HEK293 (cell line): ENCODE data around the gene SBF1.

Experiments
- EGR2 ChIP-seq: fragments of 450-650 bp; formaldehyde crosslinking; IDR thresholded peaks from 2 replicates; pipeline ENCODE4 v1.5.1; 2016; ENCODE audit warnings: low read depth, missing biosample characterization, missing genetic modification characterization
- GLI4 ChIP-seq: fragments of 450-650 bp; formaldehyde crosslinking; IDR thresholded peaks from 2 replicates; pipeline ENCODE4 v1.5.1; 2016; ENCODE audit warnings: missing biosample characterization, missing genetic modification characterization
- KLF7 ChIP-seq: fragments of 450-650 bp; formaldehyde crosslinking; IDR thresholded peaks from 2 replicates; pipeline ENCODE4 v1.5.1; 2016; ENCODE audit warnings: missing biosample characterization, missing genetic modification characterization, borderline replicate concordance
- OVOL3 ChIP-seq: fragments of 450-650 bp; formaldehyde crosslinking; IDR thresholded peaks from 2 replicates; pipeline ENCODE4 v1.5.1; 2016; ENCODE audit warnings: missing biosample characterization, missing genetic modification characterization
- PRDM1 ChIP-seq: fragments of 450-650 bp; formaldehyde crosslinking; IDR thresholded peaks from 2 replicates; pipeline ENCODE4; 2016; ENCODE audit warnings: missing biosample characterization, missing genetic modification characterization
- ZBTB17 ChIP-seq: fragments of 450-650 bp; formaldehyde crosslinking; IDR thresholded peaks from 2 replicates; pipeline ENCODE4 v1.5.1; 2016; ENCODE audit warnings: missing biosample characterization, missing genetic modification characterization
- ZFHX2 ChIP-seq: fragments of 450-650 bp; formaldehyde crosslinking; conservative IDR thresholded peaks from 2 replicates; pipeline ENCODE4 v1.5.1; 2016; ENCODE audit warnings: missing biosample characterization, missing genetic modification characterization
- ZFP69B ChIP-seq: fragments of 450-650 bp; formaldehyde crosslinking; IDR thresholded peaks from 2 replicates; pipeline ENCODE4 v1.5.1; 2016; ENCODE audit warnings: missing biosample characterization, missing genetic modification characterization
- ZNF121 ChIP-seq: fragments of 450-650 bp; formaldehyde crosslinking; IDR thresholded peaks from 2 replicates; pipeline ENCODE4 v1.5.1; 2016; ENCODE audit warnings: missing biosample characterization, missing genetic modification characterization
- ZNF133 ChIP-seq: fragments of 450-650 bp; formaldehyde crosslinking; IDR thresholded peaks from 2 replicates; pipeline ENCODE4 v1.5.1; 2016; ENCODE audit warnings: missing biosample characterization, missing genetic modification characterization
- ZNF18 ChIP-seq: fragments of 450-650 bp; formaldehyde crosslinking; IDR thresholded peaks from 2 replicates; pipeline ENCODE4 v1.5.1; 2016; ENCODE audit warnings: missing biosample characterization, missing genetic modification characterization
- ZNF2 ChIP-seq: fragments of 450-650 bp; formaldehyde crosslinking; IDR thresholded peaks from 2 replicates; pipeline ENCODE4 v1.5.1; 2016; ENCODE audit warnings: missing biosample characterization, missing genetic modification characterization
- ZNF214 ChIP-seq: fragments of 450-650 bp; formaldehyde crosslinking; IDR thresholded peaks from 2 replicates; pipeline ENCODE4 v1.5.1; 2017; ENCODE audit warnings: missing biosample characterization, mild to moderate bottlenecking, missing genetic modification characterization, borderline replicate concordance
- ZNF223 ChIP-seq: fragments of 450-650 bp; formaldehyde crosslinking; IDR thresholded peaks from 2 replicates; pipeline ENCODE4 v1.5.1; 2016; ENCODE audit warnings: missing biosample characterization, missing genetic modification characterization
- ZNF274 ChIP-seq, 2 experiments: fragments of 200-500 bp in 1 of 2; fragments of 450-650 bp in 1 of 2; sonication (Bioruptor generic) in 1 of 2; formaldehyde crosslinking in 1 of 2; IDR thresholded peaks; 2 replicates each; pipeline versions ENCODE4 v1.5.1 to v1.6.1; 2014 to 2016; ENCODE audit warnings: borderline replicate concordance in 1 of 2, inconsistent platforms in 1 of 2, low read length in 1 of 2, missing biosample characterization in 1 of 2, missing genetic modification characterization in 1 of 2
- ZNF600 ChIP-seq: fragments of 450-650 bp; formaldehyde crosslinking; IDR thresholded peaks from 2 replicates; pipeline ENCODE4 v1.5.1; 2016; ENCODE audit warnings: missing biosample characterization, missing genetic modification characterization
- ZNF621 ChIP-seq: fragments of 450-650 bp; formaldehyde crosslinking; IDR thresholded peaks from 2 replicates; pipeline ENCODE4 v1.5.1; 2017; ENCODE audit warnings: missing biosample characterization, missing genetic modification characterization
- ZNF629 ChIP-seq: fragments of 450-650 bp; formaldehyde crosslinking; IDR thresholded peaks from 2 replicates; pipeline ENCODE4 v1.5.1; 2017; ENCODE audit warnings: missing biosample characterization, missing genetic modification characterization
- ZNF654 ChIP-seq: fragments of 450-650 bp; formaldehyde crosslinking; IDR thresholded peaks from 2 replicates; pipeline ENCODE4 v1.5.1; 2016; ENCODE audit warnings: low read depth, missing biosample characterization, missing genetic modification characterization
- ZNF76 ChIP-seq: fragments of 450-650 bp; formaldehyde crosslinking; IDR thresholded peaks from 2 replicates; pipeline ENCODE4; 2016; ENCODE audit warnings: low read depth, missing biosample characterization, missing genetic modification characterization, borderline replicate concordance
- ZNF776 ChIP-seq: fragments of 450-650 bp; formaldehyde crosslinking; IDR thresholded peaks from 2 replicates; pipeline ENCODE4 v1.5.0; 2017; ENCODE audit warnings: missing biosample characterization, missing genetic modification characterization, borderline replicate concordance
- ZNF791 ChIP-seq: fragments of 450-650 bp; formaldehyde crosslinking; IDR thresholded peaks from 2 replicates; pipeline ENCODE4 v1.5.1; 2016; ENCODE audit warnings: missing biosample characterization, missing genetic modification characterization
- ZSCAN16 ChIP-seq: fragments of 450-650 bp; formaldehyde crosslinking; IDR thresholded peaks from 2 replicates; pipeline ENCODE4 v1.5.1; 2016; ENCODE audit warnings: missing biosample characterization, missing genetic modification characterization
- TF ChIP-seq, protein P1 (sequence below): fragments of 450-650 bp; formaldehyde crosslinking; IDR thresholded peaks from 2 replicates; pipeline ENCODE4 v1.5.1; 2016; ENCODE audit warnings: missing biosample characterization, missing genetic modification characterization
- TF ChIP-seq, protein P2 (sequence below): fragments of 450-650 bp; formaldehyde crosslinking; IDR thresholded peaks from 2 replicates; pipeline ENCODE4 v1.5.1; 2017; ENCODE audit warnings: missing biosample characterization, mild to moderate bottlenecking, missing genetic modification characterization, moderate library complexity
- TF ChIP-seq, protein P3 (sequence below): fragments of 450-650 bp; formaldehyde crosslinking; IDR thresholded peaks from 2 replicates; pipeline ENCODE4 v1.5.1; 2016; ENCODE audit warnings: missing biosample characterization, missing genetic modification characterization
- TF ChIP-seq, protein P4 (sequence below): IDR thresholded peaks from 2 replicates; pipeline ENCODE4 v1.6.1; 2011; ENCODE audit warnings: mild to moderate bottlenecking, low read depth, low read length, borderline replicate concordance
- TF ChIP-seq, protein P5 (sequence below): fragments of 450-650 bp; formaldehyde crosslinking; IDR thresholded peaks from 2 replicates; pipeline ENCODE4; 2016; ENCODE audit warnings: missing biosample characterization, missing genetic modification characterization
- TF ChIP-seq, protein P6 (sequence below): sonication (generic); formaldehyde crosslinking; IDR thresholded peaks from 2 replicates; pipeline ENCODE4 v1.8.1; 2022; ENCODE audit warnings: mild to moderate bottlenecking, moderate library complexity, missing genetic modification reagents

Gene SBF1

GRCh38 chr22:50445071-50445879 is 29.6 kb downstream of the SBF1 start (continued):
- no peak for TF ChIP-seq ZNF18 (tag by site-specific recombination)
- no peak for TF ChIP-seq PRDM1 (tag by site-specific recombination)
- no peak for TF ChIP-seq OVOL3
- peak; percentile 81 for TF ChIP-seq ZFP69B (tag by site-specific recombination)
- TF ChIP-seq ZNF629 (tag by site-specific recombination), result no peak
- TF ChIP-seq, protein P1, sequence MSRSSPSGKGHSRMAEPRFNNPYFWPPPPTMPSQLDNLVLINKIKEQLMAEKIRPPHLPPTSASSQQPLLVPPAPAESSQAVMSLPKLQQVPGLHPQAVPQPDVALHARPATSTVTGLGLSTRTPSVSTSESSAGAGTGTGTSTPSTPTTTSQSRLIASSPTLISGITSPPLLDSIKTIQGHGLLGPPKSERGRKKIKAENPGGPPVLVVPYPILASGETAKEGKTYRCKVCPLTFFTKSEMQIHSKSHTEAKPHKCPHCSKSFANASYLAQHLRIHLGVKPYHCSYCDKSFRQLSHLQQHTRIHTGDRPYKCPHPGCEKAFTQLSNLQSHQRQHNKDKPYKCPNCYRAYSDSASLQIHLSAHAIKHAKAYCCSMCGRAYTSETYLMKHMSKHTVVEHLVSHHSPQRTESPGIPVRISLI, result no peak
- TF ChIP-seq, protein P2, sequence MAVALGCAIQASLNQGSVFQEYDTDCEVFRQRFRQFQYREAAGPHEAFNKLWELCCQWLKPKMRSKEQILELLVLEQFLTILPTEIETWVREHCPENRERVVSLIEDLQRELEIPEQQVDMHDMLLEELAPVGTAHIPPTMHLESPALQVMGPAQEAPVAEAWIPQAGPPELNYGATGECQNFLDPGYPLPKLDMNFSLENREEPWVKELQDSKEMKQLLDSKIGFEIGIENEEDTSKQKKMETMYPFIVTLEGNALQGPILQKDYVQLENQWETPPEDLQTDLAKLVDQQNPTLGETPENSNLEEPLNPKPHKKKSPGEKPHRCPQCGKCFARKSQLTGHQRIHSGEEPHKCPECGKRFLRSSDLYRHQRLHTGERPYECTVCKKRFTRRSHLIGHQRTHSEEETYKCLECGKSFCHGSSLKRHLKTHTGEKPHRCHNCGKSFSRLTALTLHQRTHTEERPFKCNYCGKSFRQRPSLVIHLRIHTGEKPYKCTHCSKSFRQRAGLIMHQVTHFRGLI, result no peak
- TF ChIP-seq ZNF791 (tag by site-specific recombination), result no peak
- no peak for TF ChIP-seq ZNF776 (tag by site-specific recombination)
- TF ChIP-seq ZNF600 (tag by site-specific recombination), result peak; percentile 52; the same call in 1 of the 2 replicates
- TF ChIP-seq, protein P3, sequence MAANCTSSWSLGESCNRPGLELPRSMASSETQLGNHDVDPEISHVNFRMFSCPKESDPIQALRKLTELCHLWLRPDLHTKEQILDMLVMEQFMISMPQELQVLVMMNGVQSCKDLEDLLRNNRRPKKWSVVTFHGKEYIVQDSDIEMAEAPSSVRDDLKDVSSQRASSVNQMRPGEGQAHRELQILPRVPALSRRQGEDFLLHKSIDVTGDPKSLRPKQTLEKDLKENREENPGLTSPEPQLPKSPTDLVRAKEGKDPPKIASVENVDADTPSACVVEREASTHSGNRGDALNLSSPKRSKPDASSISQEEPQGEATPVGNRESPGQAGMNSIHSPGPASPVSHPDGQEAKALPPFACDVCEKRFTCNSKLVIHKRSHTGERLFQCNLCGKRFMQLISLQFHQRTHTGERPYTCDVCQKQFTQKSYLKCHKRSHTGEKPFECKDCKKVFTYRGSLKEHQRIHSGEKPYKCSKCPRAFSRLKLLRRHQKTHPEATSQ (tag by site-specific recombination), result no peak
- no peak for TF ChIP-seq GLI4 (tag by site-specific recombination)
- no peak for TF ChIP-seq ZNF654 (tag by site-specific recombination)
- TF ChIP-seq, protein P4, sequence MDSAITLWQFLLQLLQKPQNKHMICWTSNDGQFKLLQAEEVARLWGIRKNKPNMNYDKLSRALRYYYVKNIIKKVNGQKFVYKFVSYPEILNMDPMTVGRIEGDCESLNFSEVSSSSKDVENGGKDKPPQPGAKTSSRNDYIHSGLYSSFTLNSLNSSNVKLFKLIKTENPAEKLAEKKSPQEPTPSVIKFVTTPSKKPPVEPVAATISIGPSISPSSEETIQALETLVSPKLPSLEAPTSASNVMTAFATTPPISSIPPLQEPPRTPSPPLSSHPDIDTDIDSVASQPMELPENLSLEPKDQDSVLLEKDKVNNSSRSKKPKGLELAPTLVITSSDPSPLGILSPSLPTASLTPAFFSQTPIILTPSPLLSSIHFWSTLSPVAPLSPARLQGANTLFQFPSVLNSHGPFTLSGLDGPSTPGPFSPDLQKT, result no peak
- 0 out of 2 replicates have a peak, but pooled peaks have one; percentile 8 for TF ChIP-seq EGR2
- TF ChIP-seq, protein P5, sequence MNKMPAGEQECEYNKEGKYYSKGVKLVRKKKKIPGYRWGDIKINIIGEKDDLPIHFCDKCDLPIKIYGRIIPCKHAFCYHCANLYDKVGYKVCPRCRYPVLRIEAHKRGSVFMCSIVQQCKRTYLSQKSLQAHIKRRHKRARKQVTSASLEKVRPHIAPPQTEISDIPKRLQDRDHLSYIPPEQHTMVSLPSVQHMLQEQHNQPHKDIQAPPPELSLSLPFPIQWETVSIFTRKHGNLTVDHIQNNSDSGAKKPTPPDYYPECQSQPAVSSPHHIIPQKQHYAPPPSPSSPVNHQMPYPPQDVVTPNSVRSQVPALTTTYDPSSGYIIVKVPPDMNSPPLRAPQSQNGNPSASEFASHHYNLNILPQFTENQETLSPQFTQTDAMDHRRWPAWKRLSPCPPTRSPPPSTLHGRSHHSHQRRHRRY (tag by site-specific recombination), result no peak
- TF ChIP-seq ZFHX2 (tag by site-specific recombination), result peak; percentile 37; the same call in 1 of the 2 replicates
- no peak for TF ChIP-seq ZNF121 (tag by site-specific recombination)
- TF ChIP-seq ZNF274 (IDR thresholded peaks at IDR 0.05; ENCODE audit: low read length), result no peak
- TF ChIP-seq ZNF274 (tag by site-specific recombination; IDR thresholded peaks at IDR 0.05; ENCODE audit: borderline replicate concordance), result no peak
- TF ChIP-seq ZSCAN16 (tag by site-specific recombination), result no peak
- TF ChIP-seq ZBTB17, result 0 out of 2 replicates have a peak, but pooled peaks have one; percentile 9
- TF ChIP-seq ZNF76 (tag by site-specific recombination), result no peak
- TF ChIP-seq ZNF223 (tag by site-specific recombination), result no peak
- TF ChIP-seq, protein P6, sequence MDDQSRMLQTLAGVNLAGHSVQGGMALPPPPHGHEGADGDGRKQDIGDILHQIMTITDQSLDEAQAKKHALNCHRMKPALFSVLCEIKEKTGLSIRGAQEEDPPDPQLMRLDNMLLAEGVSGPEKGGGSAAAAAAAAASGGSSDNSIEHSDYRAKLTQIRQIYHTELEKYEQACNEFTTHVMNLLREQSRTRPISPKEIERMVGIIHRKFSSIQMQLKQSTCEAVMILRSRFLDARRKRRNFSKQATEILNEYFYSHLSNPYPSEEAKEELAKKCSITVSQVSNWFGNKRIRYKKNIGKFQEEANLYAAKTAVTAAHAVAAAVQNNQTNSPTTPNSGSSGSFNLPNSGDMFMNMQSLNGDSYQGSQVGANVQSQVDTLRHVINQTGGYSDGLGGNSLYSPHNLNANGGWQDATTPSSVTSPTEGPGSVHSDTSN (CRISPR knock-in tag), result 0 out of 2 replicates have a peak, but pooled peaks have one; percentile 10
- TF ChIP-seq ZNF621 (tag by site-specific recombination), result no peak
- TF ChIP-seq ZNF214 (tag by site-specific recombination), result no peak
- no peak for TF ChIP-seq ZNF133 (tag by site-specific recombination)
- TF ChIP-seq KLF7 (tag by site-specific recombination), result no peak
- TF ChIP-seq ZNF2, result no peak
